GM10847 (cell line): ENCODE data around the gene GTF2H1.

Experiments
- POLR2A ChIP-seq: IDR thresholded peaks from 2 replicates; pipeline ENCODE4 v1.6.1; 2011; ENCODE audit not compliant: insufficient read length; ENCODE audit errors: extremely low read depth

GTF2H1 gene

DNA sequence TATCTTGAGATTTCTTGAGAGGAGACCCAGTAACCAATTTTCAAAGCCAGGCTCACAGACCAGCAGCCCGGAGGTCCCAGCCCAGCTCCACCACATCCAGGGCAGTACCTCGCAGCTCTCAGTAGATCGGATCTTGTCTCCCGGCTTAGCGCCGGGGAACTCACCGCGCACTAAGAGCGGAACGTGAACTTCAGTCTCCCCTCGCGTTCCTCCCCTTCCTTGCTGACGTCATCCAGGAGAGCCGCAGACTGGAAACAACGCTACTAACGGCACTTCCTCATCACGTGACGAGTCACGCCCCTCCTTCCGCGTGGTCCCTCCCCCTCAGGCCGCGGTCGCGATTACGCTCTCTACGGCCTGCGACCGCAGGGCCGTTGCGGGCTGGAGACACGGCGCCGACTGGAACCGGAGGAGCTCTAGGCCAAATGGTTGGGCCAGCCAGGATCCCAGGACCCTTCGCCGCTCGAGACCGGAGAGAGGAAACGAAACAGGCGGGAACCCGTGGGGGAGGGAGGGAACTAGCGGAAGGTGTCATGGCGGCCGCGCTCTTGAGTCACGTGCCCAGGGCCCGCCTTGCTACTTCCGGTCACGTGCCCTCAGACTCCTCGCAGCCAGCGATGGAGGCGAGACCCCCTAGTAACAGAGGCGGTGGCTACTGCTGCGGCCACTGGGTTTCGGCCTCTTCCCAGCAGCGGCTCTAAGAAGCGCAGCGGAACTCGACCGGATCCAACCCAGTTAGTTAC lies at the start of gene GTF2H1, which contains the start of gene HPS5:
Gene GTF2H1 (plus strand): TSS at position 599 of the 743 bp plus-strand sequence. CDS start 10,508 bp downstream, outside the sequence.
Gene HPS5 (minus strand): TSS at position 172 of the 743 bp plus-strand sequence. CDS start 4,282 bp downstream, outside the sequence.
- peak; percentile 98 for TF ChIP-seq POLR2A

DNA sequence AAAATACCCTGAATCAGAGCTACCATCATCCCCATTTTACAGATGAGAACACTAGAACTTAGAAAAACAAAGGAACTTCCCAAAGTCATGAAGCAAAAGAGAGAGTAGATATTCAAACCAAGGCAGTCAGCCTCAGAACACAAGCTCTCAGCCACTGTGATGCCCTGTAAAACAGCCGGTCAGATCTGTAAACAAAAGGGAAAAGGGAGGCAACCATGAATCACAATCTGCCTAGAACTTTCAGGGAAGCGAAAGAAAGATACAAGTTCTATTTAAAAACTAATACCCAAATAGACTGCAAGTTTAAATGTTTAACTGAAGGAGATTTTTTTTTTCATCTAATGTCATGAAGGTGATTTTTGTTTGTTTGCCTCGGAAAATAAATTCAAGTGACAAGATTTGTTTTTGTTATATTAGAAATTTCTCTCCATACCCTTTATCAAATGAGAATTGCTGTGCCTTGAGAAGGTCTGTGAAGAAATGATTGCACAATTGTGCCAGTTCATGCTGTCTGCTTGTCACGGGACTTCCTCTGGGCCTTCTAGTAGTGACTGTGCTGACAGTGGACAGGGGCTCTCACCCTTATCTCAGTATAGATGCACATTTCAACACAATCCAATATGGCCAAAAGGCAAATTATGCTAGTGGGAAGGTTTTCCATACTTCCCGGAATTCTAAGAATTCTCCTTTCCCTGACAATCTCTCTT lies 44.6 kb upstream of the GTF2H1 start:
- no peak for TF ChIP-seq POLR2A

DNA sequence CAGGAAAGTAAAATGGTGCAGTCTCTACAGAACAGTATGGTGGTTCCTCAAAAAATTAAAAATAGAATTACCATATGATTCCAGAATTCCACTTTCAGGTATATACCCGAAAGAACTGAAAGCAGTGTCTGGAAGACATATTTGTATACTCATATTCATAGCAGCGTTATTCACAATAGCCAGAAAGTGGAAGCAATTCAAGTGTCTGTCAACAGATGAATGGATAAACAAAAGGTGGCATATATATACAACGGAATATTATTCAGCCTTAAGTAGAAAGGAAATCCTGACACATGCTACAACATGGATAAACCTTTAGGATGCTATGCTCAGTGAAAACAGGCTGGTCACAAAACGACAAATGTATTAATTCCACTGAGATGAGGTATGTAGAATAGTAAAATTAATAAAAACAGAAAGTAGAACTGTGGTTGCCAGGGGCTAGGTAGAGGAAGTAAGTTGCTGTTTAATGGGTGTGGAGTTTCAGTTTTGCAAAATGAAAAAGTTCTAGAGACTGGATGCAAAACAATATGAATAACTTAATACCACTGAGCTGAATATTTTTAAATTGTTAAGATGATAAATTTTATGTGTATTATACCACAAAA lies 41.8 kb upstream of the GTF2H1 start:
- TF ChIP-seq POLR2A: no peak

DNA sequence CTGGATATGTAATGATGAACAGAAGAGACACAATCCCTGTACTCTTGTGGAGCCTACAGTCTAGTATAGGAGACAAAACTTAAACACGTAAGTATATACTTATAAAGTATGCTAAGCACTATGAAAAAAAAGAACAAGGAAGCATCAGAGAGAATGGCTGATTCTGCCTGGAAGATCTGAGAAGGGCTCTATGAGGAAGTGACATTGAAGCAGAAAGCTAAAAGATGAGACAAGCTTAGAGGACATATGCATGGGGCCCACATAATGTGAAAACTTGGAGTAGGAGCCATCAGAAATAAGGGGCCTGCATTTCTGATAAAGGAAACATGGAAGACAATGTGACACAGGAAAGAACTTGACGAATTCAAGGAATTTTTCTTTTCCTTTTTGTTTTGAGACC lies 39.7 kb upstream of the GTF2H1 start:
- TF ChIP-seq POLR2A: no peak

DNA sequence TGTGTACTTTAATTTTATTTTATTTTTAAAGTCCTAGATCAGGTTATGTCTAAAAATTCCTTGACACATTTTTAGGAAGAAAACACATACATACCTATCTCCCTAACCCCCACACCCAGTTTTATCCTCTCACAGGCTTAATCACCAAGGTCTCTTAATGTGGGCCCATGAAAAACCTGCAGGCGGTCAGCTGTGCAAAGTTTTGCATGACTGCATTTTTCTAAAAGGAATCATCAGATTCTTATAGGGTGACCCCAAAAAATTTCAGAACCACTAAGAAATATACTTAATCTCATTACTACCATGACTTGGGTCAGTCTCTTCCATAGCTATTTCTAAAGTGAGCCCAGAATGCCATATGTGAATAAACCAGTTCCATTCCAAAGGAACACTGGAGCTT lies 36.5 kb upstream of the GTF2H1 start:
- no peak for TF ChIP-seq POLR2A

GRCh38 chr11:18288911-18289310 lies 33.5 kb upstream of the GTF2H1 start:
- TF ChIP-seq POLR2A: no peak

DNA sequence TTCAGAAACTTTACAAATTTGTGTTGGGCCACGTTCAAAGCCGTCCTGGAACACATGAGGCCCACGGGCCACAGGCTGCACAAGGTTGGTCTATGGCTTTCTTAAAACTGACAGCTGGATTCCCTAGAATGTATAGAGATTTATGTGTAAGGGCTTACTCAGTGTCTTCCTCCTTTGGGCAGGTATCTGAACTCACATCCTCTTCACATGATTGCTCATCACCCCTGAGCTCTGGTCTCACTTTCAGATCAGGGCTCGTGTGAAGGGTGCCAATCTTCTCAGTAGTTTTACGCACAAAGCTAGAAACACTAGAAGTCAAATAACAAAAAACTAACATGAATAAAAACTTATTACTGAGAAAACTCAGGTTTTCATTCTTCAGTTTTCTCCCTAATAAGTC lies 27.5 kb upstream of the GTF2H1 start:
- TF ChIP-seq POLR2A: no peak

DNA sequence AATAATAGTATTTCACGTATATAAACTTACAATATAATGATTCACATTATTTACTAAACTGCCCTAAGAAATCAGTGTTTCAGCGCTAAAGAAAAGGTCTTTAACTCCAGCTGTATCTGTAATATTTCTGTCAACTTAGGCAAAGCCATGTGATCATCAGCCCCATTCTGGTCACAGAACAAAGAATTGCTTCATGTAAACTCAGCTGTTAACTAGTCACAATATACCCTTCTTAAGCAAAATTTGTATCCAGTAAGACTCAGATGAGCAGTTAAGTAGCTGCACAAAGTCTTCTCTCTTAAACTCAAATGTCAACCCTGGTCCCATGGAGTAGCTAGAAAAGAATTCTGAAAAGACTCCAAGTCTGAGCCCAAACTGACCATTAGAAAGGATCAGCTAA lies 27.1 kb upstream of the GTF2H1 start:
- TF ChIP-seq POLR2A: no peak

DNA sequence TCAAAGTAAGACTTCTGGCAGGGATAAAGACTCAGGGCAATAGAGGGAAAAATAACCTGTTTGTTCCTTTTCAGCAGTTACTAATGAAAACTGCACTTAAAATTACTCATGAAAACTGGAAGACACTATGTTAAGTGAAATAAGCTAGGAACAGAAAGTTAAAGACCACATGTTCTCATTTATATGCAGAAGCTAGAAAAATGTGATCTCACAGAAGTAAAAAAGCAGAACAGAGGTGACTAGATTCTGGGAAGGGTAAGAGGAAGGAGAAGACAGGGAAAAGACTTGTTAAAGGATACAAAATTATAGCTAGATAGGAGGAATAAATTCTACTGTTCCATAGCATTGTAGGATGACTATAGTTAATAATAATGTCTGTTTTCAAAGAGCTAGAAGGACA lies 22.6 kb upstream of the GTF2H1 start:
- TF ChIP-seq POLR2A: no peak

GRCh38 chr11:18304745-18305144 lies 17.6 kb upstream of the GTF2H1 start:
- TF ChIP-seq POLR2A: no peak

GRCh38 chr11:18307461-18308139 lies 14.8 kb upstream of the GTF2H1 start:
- TF ChIP-seq POLR2A: no peak

DNA sequence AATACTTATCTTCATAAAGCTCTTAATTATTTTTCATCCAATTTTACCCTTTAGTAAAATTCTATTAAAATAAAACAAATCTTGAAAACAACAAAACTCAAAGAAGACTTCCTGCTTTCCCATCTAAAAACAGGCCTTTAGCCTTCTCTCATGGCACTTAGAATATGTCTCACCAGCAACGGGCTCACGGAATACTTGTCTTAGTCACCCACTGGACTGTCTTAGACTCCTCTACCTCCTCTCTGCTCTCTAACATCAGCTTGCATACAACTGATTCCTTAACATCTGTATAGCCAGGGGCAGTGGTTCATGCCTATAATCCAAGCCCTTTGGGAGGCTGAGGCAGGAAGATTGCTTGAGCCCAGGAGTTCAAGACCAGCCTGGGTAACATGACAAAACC lies 14.1 kb upstream of the GTF2H1 start:
- no peak for TF ChIP-seq POLR2A

GRCh38 chr11:18309691-18310090 lies 12.7 kb upstream of the GTF2H1 start:
- no peak for TF ChIP-seq POLR2A

GRCh38 chr11:18310800-18311340 lies 11.5 kb upstream of the GTF2H1 start:
- TF ChIP-seq POLR2A: no peak

GRCh38 chr11:18312012-18312411 lies 10.4 kb upstream of the GTF2H1 start:
- no peak for TF ChIP-seq POLR2A
